SH-SY5Y (cell line): ENCODE data around the gene LMAN2.

Experiments used
- GATA2 ChIP-seq: IDR thresholded peaks from 2 replicates; pipeline ENCODE4 v1.6.1; 2011; ENCODE audit warnings: mild to moderate bottlenecking, low read depth, low read length
- GATA3 ChIP-seq: IDR thresholded peaks from 2 replicates; pipeline ENCODE4 v1.6.1; 2011; ENCODE audit warnings: low read depth, mild to moderate bottlenecking, low read length, moderate library complexity

- TF ChIP-seq GATA2: no peak
- no peak for TF ChIP-seq GATA3
Observed at GRCh38 chr5:177353093-177353492, 1.6 kb upstream of the LMAN2 start.
